GM10248 (cell line): ENCODE data around the gene COLEC11.
"Not testable (repeated sequence)": the region's sequence is repeated elsewhere in the genome, so short reads cannot be mapped to it uniquely, and the experiment has no call there.

Experiments used
- CTCF ChIA-PET: fragments of 300-600 bp; sonication (Branson Sonifier 250); formaldehyde crosslinking; extraction: SDS; loops from one replicate; lab custom pipeline; 2021; ENCODE audit warnings: antibody characterized with exemption; lab: Yijun Ruan, JAX
- POLR2A ChIA-PET: fragments of 350-650 bp; sonication (Branson Sonifier 250); formaldehyde crosslinking; extraction: SDS; loops from one replicate; lab custom pipeline; 2020; ENCODE audit warnings: antibody characterized with exemption; lab: Yijun Ruan, JAX
- DNase-seq: peaks from one replicate; pipeline ENCODE4 v3.0.0; 2012; ENCODE audit errors: extremely low spot score
- TF ChIP-seq, protein P1 (sequence below): IDR thresholded peaks from 2 replicates; pipeline ENCODE4 v1.5.1; 2012; ENCODE audit warnings: mild to moderate bottlenecking, low read depth; ENCODE audit errors: extremely low read depth, missing control alignments, control extremely low read depth

Gene COLEC11

GRCh38 chr2:3655871-3656761 is 61.2 kb downstream of the COLEC11 start:
- TF ChIP-seq, protein P1, sequence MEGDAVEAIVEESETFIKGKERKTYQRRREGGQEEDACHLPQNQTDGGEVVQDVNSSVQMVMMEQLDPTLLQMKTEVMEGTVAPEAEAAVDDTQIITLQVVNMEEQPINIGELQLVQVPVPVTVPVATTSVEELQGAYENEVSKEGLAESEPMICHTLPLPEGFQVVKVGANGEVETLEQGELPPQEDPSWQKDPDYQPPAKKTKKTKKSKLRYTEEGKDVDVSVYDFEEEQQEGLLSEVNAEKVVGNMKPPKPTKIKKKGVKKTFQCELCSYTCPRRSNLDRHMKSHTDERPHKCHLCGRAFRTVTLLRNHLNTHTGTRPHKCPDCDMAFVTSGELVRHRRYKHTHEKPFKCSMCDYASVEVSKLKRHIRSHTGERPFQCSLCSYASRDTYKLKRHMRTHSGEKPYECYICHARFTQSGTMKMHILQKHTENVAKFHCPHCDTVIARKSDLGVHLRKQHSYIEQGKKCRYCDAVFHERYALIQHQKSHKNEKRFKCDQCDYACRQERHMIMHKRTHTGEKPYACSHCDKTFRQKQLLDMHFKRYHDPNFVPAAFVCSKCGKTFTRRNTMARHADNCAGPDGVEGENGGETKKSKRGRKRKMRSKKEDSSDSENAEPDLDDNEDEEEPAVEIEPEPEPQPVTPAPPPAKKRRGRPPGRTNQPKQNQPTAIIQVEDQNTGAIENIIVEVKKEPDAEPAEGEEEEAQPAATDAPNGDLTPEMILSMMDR: no peak
- no peak for DNase-seq
- POLR2A ChIA-PET: no interaction called here

GRCh38 chr2:3656762-3657721 is 62.1 kb downstream of the COLEC11 start:
- CTCF ChIA-PET: interaction anchor here (0.9 to 1.9 kb wide), 4 partner anchors 9 to 234 kb away, joined by 3 to 5 read pairs (median 3); no protein-coding TSS in a partner anchor
- POLR2A ChIA-PET: no interaction called here
- TF ChIP-seq, protein P1: no peak
- peak; percentile 57 for DNase-seq

More at GRCh38 chr2:3655871-3656761, 61.2 kb downstream of the COLEC11 start:
- CTCF ChIA-PET: interaction anchor here (0.9 to 1.9 kb wide), 3 partner anchors 10 to 27 kb away, joined by 3 to 5 read pairs (median 3); no protein-coding TSS in a partner anchor

GRCh38 chr2:3657881-3658280 is 63.0 kb downstream of the COLEC11 start, which contains the start of gene ALLC:
ALLC (plus strand) TSS chr2:3658200; CDS start chr2:3671158, 12,958 bp downstream.
- TF ChIP-seq, protein P1: no peak
- DNase-seq: no peak
- ChIA-PET CTCF (interaction anchor here (1.0 to 1.9 kb wide), 2 partner anchors 13 to 235 kb away, joined by 3 to 5 read pairs; no protein-coding TSS in a partner anchor), POLR2A (no interaction called here)

DNA sequence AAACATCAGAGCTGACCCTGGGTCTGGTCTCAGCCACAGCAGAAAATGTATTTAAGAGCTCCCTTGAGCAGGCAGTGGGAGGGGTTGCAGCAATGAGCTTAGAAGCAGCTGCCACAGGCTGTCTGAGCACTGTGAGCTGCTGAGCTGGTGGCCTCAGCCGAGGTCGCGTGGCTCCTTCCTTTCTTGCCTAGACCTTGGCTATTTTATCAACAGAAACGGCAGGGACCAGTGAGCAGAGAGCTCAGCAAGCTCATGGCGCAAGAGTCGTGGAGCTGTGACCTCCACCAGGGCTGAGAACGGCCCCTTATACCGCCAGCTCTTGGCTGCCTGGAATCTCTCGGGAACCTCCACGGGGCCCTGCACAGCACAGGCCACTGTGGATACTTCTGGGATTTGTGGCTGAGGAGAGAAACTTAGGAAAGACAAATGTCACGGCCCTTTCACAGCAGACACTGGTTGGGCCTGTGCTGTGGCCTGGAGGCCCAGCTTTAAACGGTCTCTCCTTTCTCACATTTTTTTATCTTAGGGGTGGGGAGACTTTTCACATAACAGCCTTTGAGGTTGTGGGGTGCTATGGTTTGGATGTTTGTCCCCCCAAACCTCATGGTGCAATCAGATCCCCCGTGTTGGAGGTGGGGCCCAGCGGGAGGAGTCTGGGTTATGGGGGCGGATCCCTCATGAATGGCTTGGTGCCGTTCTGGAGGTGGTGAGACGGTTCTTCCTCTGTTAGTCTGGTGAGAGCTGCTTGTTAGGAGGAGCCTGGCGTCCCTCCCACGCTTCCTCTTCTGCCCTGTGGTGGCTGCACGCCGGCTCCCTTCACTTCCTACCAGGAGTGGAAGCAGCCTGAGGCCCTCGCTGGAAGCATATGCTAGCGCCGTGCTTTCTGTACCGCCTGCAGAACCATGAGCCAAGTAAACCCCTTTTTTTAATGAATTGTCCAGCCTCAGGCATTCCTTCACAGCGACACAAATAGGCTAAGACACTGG is 64.8 kb downstream of the COLEC11 start:
- no peak for DNase-seq
- TF ChIP-seq, protein P1: no peak
- ChIA-PET CTCF (interaction anchor here (1.0 kb wide), 2 partner anchors 9 to 52 kb away, joined by 3 read pairs; no protein-coding TSS in a partner anchor), POLR2A (no interaction called here)

DNA sequence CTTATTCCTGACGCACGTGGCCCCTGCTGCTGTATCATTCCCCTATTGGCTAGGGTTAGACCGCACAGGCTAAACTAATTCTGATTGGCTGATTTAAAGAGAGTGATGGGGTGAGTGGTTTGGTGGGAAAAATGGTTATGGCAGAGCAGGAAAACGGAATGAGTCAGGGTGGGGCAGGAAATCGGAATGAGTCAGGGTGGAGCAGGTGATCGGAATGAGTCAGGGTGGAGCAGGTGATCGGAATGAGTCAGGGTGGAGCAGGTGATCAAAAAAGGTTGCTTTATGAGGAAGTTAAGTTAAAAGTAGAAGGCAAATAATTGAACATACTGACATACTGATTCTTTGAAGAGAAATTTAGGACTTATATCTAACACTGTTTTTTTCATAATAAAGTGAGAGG is 65.7 kb downstream of the COLEC11 start:
- DNase-seq, POLR2A ChIA-PET: not testable (repeated sequence)
- CTCF ChIA-PET: interaction anchor here (1.5 kb wide), 1 partner anchor 9 kb away, joined by 7 read pairs; no protein-coding TSS in a partner anchor

DNA sequence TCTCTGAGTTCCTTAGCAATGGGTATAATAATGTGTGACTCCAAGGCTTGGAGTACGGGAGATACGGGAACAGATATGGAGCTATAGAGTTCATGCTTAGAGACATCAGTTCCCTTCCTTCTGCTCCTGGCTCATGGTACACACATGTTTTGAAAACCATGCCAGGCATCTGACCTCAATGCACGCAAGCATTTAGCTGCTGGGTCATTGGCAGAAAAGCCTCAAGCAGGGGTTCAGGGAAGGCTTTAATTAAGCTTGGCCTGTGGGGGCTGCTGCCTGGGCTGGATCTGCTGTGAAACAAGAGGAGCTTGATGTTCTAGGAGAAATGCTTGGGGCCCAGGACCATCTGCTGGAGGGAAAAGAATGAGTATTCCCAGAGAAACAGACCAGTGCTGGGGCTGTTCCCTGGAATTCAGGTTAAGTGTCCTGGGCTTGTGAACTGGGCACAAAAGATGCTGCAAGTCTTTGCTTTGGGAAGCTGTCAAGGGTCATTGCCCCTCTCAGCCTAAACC is 66.3 kb downstream of the COLEC11 start:
- ChIA-PET POLR2A (no interaction called here), CTCF (interaction anchor here (0.9 to 1.5 kb wide), 2 partner anchors 9 to 88 kb away, joined by 3 to 7 read pairs; no protein-coding TSS in a partner anchor)
- TF ChIP-seq, protein P1: no peak
- DNase-seq: no peak
